ENCODE results near the gene CYP2R1. TPM values are rescaled to one million over a fixed set of nuclear protein-coding genes. Genes with fewer than 3 reads are reported as not detected.

Gene CYP2R1
- total and polyA plus RNA-seq, 2 of the 8 experiments (the other 6 are each of a cell fraction or from before 2014, with no cell fraction given), result 8.3 to 12.9 TPM

Small RNAs within 50 kb of the gene (small RNA-seq; reads per million reads assigned to genes)
- gene CALCP (ENCODE audit: insufficient read depth), result not detected

Other genes starting within 250 kb of the CYP2R1 start
- gene PDE3B, start 248.4 kb downstream of the CYP2R1 start, total RNA-seq (2021; fragmentation: NEBNext Ultra II Directional; extraction: Animal tissue kit (Norgen Biotek cat#: 25700)), result 9.9 and 10.9 TPM in 2 replicates
- 2.5 and 2.7 TPM in 2 replicates for gene PDE3B, start 248.4 kb downstream of the CYP2R1 start, polyA plus RNA-seq (2011; rRNA removed)
- 0.50 and 0.61 TPM in 2 replicates for gene CALCA, start 80.1 kb upstream of the CYP2R1 start, total RNA-seq (2021; fragmentation: NEBNext Ultra II Directional; extraction: Animal tissue kit (Norgen Biotek cat#: 25700))
- gene CALCA, start 80.1 kb upstream of the CYP2R1 start, polyA plus RNA-seq (2011; rRNA removed), result 0.73 and 1.4 TPM in 2 replicates
- 3.0 and 3.7 TPM in 2 replicates for gene CALCB, start 181.4 kb upstream of the CYP2R1 start, total RNA-seq (2021; fragmentation: NEBNext Ultra II Directional; extraction: Animal tissue kit (Norgen Biotek cat#: 25700))
- 3.5 and 4.2 TPM in 2 replicates for gene CALCB, start 181.4 kb upstream of the CYP2R1 start, polyA plus RNA-seq (2011; rRNA removed)
- gene INSC, start 222.7 kb upstream of the CYP2R1 start, total RNA-seq (2021; fragmentation: NEBNext Ultra II Directional; extraction: Animal tissue kit (Norgen Biotek cat#: 25700)), result 0.44 and 0.58 TPM in 2 replicates
- 0.59 and 1.2 TPM in 2 replicates for gene INSC, start 222.7 kb upstream of the CYP2R1 start, polyA plus RNA-seq (2011; rRNA removed)